ENCODE results near the gene UNC13C.

Gene UNC13C

GRCh38 chr15:54307926-54308325 is 329.7 kb downstream of the UNC13C start:
- DNase-seq (ENCODE audit: insufficient read length) (no peak), FAIRE-seq (no peak)
- TF ChIP-seq TAF1 (IDR thresholded peaks at IDR 0.05; ENCODE audit: borderline replicate concordance, low read depth, low read length), result no peak
- TF ChIP-seq POLR2A (IDR thresholded peaks at IDR 0.05; ENCODE audit: low read depth, low read length), result no peak
- no peak for TF ChIP-seq POLR2AphosphoS5 (IDR thresholded peaks at IDR 0.05; ENCODE audit: low read depth, low read length)

- TF ChIP-seq POLR2AphosphoS5 (IDR thresholded peaks at IDR 0.05; ENCODE audit: low read depth, low read length) (no peak), POLR2A (IDR thresholded peaks at IDR 0.05; ENCODE audit: low read depth, low read length) (no peak), TAF1 (IDR thresholded peaks at IDR 0.05; ENCODE audit: borderline replicate concordance, low read depth, low read length) (no peak)
- FAIRE-seq, result no peak
- DNase-seq (ENCODE audit: insufficient read length), result no peak
These were observed 334.3 kb downstream of the UNC13C start for GRCh38 chr15:54312528-54312927.

- DNase-seq (ENCODE audit: insufficient read length) (no peak), FAIRE-seq (no peak)
- TF ChIP-seq POLR2A (IDR thresholded peaks at IDR 0.05; ENCODE audit: low read depth, low read length) (no peak), POLR2AphosphoS5 (IDR thresholded peaks at IDR 0.05; ENCODE audit: low read depth, low read length) (no peak), TAF1 (IDR thresholded peaks at IDR 0.05; ENCODE audit: borderline replicate concordance, low read depth, low read length) (no peak)
These were observed 343.2 kb downstream of the UNC13C start for GRCh38 chr15:54321426-54321825.

- no peak for TF ChIP-seq POLR2A (IDR thresholded peaks at IDR 0.05; ENCODE audit: low read depth, low read length)
- TF ChIP-seq POLR2AphosphoS5 (IDR thresholded peaks at IDR 0.05; ENCODE audit: low read depth, low read length), result no peak
- no peak for TF ChIP-seq TAF1 (IDR thresholded peaks at IDR 0.05; ENCODE audit: borderline replicate concordance, low read depth, low read length)
- DNase-seq (ENCODE audit: insufficient read length) (no peak), FAIRE-seq (no peak)
These were observed 344.1 kb downstream of the UNC13C start for GRCh38 chr15:54322341-54322740.

GRCh38 chr15:54345301-54345700 is 367.1 kb downstream of the UNC13C start:
- no peak for FAIRE-seq
- TF ChIP-seq TAF1 (IDR thresholded peaks at IDR 0.05; ENCODE audit: borderline replicate concordance, low read depth, low read length), result no peak
- no peak for TF ChIP-seq POLR2AphosphoS5 (IDR thresholded peaks at IDR 0.05; ENCODE audit: low read depth, low read length)
- TF ChIP-seq POLR2A (IDR thresholded peaks at IDR 0.05; ENCODE audit: low read depth, low read length), result no peak
- no peak for DNase-seq (ENCODE audit: insufficient read length)

GRCh38 chr15:54345827-54346226 is 367.6 kb downstream of the UNC13C start:
- no peak for DNase-seq (ENCODE audit: insufficient read length)
- no peak for FAIRE-seq
- TF ChIP-seq POLR2AphosphoS5 (IDR thresholded peaks at IDR 0.05; ENCODE audit: low read depth, low read length), result no peak
- no peak for TF ChIP-seq TAF1 (IDR thresholded peaks at IDR 0.05; ENCODE audit: borderline replicate concordance, low read depth, low read length)
- TF ChIP-seq POLR2A (IDR thresholded peaks at IDR 0.05; ENCODE audit: low read depth, low read length), result no peak

GRCh38 chr15:54347082-54347827 is 369.0 kb downstream of the UNC13C start:
- FAIRE-seq, result no peak
- TF ChIP-seq TAF1 (IDR thresholded peaks at IDR 0.05; ENCODE audit: borderline replicate concordance, low read depth, low read length) (no peak), POLR2A (IDR thresholded peaks at IDR 0.05; ENCODE audit: low read depth, low read length) (no peak), POLR2AphosphoS5 (IDR thresholded peaks at IDR 0.05; ENCODE audit: low read depth, low read length) (no peak)
- DNase-seq (ENCODE audit: insufficient read length), result no peak

- no peak for DNase-seq (ENCODE audit: insufficient read length)
- FAIRE-seq, result no peak
- TF ChIP-seq POLR2AphosphoS5 (IDR thresholded peaks at IDR 0.05; ENCODE audit: low read depth, low read length), result no peak
- no peak for TF ChIP-seq POLR2A (IDR thresholded peaks at IDR 0.05; ENCODE audit: low read depth, low read length)
- TF ChIP-seq TAF1 (IDR thresholded peaks at IDR 0.05; ENCODE audit: borderline replicate concordance, low read depth, low read length), result no peak
These were observed 375.5 kb downstream of the UNC13C start for GRCh38 chr15:54353726-54354125.

GRCh38 chr15:54354341-54354740 is 376.1 kb downstream of the UNC13C start:
- DNase-seq (ENCODE audit: insufficient read length) (no peak), FAIRE-seq (no peak)
- TF ChIP-seq POLR2A (IDR thresholded peaks at IDR 0.05; ENCODE audit: low read depth, low read length) (no peak), POLR2AphosphoS5 (IDR thresholded peaks at IDR 0.05; ENCODE audit: low read depth, low read length) (no peak)

- TF ChIP-seq POLR2AphosphoS5 (IDR thresholded peaks at IDR 0.05; ENCODE audit: low read depth, low read length) (no peak), TAF1 (IDR thresholded peaks at IDR 0.05; ENCODE audit: borderline replicate concordance, low read depth, low read length) (no peak), POLR2A (IDR thresholded peaks at IDR 0.05; ENCODE audit: low read depth, low read length) (no peak)
- FAIRE-seq (no peak), DNase-seq (ENCODE audit: insufficient read length) (no peak)
These were observed 386.7 kb downstream of the UNC13C start for GRCh38 chr15:54364961-54365360.

GRCh38 chr15:54373332-54373731 is 395.1 kb downstream of the UNC13C start:
- FAIRE-seq, result no peak
- TF ChIP-seq TAF1 (IDR thresholded peaks at IDR 0.05; ENCODE audit: borderline replicate concordance, low read depth, low read length), result no peak
- TF ChIP-seq POLR2A (IDR thresholded peaks at IDR 0.05; ENCODE audit: low read depth, low read length), result no peak
- TF ChIP-seq POLR2AphosphoS5 (IDR thresholded peaks at IDR 0.05; ENCODE audit: low read depth, low read length), result no peak

GRCh38 chr15:54374184-54374952 is 396.1 kb downstream of the UNC13C start:
- FAIRE-seq (no peak), DNase-seq (ENCODE audit: insufficient read length) (no peak)
- TF ChIP-seq POLR2AphosphoS5 (IDR thresholded peaks at IDR 0.05; ENCODE audit: low read depth, low read length), result no peak
- TF ChIP-seq POLR2A (IDR thresholded peaks at IDR 0.05; ENCODE audit: low read depth, low read length), result no peak
- no peak for TF ChIP-seq TAF1 (IDR thresholded peaks at IDR 0.05; ENCODE audit: borderline replicate concordance, low read depth, low read length)

More at GRCh38 chr15:54373332-54373731, 395.1 kb downstream of the UNC13C start:
- DNase-seq (ENCODE audit: insufficient read length), result no peak

Measured in GM12892 (cell line).